ENCODE results near the gene TUBB3. TPM values are rescaled to one million over a fixed set of nuclear protein-coding genes. Genes with fewer than 3 reads are reported as not detected.

The TUBB3 gene
- total RNA-seq, 1 experiment from 2014 or later, result 173 TPM

- POLR2A ChIA-PET, result no interaction called here
- H3K9me3 ChIP-seq (ENCODE audit: control insufficient read depth in 1 of 2, insufficient read depth in 1 of 2, low read depth in 1 of 2, low read length in 2 of 2), result no peaks in the 10 kb centered on the region
- H3K9me2 ChIP-seq (ENCODE audit: insufficient read depth), result no peaks in the 10 kb centered on the region
- RAD21 ChIA-PET (ENCODE audit: low non-redundant PET in 1 of 2, low total read pairs in 2 of 2, uncharacterized antibody in 2 of 2, unreplicated experiment in 2 of 2), result no interaction called here
- ATAC-seq (no peak), DNase-seq (ENCODE audit: low read depth, low spot score) (no peak)
- TF ChIP-seq ELF1 (IDR thresholded peaks at IDR 0.05; ENCODE audit: borderline replicate concordance, low read depth) (no peak), CTCF (IDR thresholded peaks at IDR 0.05 in 2 of 3, conservative IDR thresholded peaks at IDR 0.05 in 1 of 3; ENCODE audit: borderline replicate concordance in 1 of 3, insufficient read depth in 1 of 3, low read depth in 2 of 3, low read length in 2 of 3) (no peak), MAX (IDR thresholded peaks at IDR 0.05) (no peak), RAD21 (IDR thresholded peaks at IDR 0.05; ENCODE audit: low read depth) (no peak), EGR1 (IDR thresholded peaks at IDR 0.05; ENCODE audit: low read depth) (no peak), JUND (IDR thresholded peaks at IDR 0.05) (no peak), ZFX (IDR thresholded peaks at IDR 0.05) (no peak), POLR2AphosphoS5 (IDR thresholded peaks at IDR 0.05; ENCODE audit: low read depth, low read length) (no peak), FOSL1 (IDR thresholded peaks at IDR 0.05; ENCODE audit: low read depth) (no peak), SP1 (IDR thresholded peaks at IDR 0.05; ENCODE audit: low read depth) (no peak), ZNF274 (IDR thresholded peaks at IDR 0.05; ENCODE audit: low read depth, low read length) (no peak), SRF (IDR thresholded peaks at IDR 0.05; ENCODE audit: low read depth) (no peak), ATF3 (IDR thresholded peaks at IDR 0.05) (no peak)
- TF ChIP-seq, protein P1, sequence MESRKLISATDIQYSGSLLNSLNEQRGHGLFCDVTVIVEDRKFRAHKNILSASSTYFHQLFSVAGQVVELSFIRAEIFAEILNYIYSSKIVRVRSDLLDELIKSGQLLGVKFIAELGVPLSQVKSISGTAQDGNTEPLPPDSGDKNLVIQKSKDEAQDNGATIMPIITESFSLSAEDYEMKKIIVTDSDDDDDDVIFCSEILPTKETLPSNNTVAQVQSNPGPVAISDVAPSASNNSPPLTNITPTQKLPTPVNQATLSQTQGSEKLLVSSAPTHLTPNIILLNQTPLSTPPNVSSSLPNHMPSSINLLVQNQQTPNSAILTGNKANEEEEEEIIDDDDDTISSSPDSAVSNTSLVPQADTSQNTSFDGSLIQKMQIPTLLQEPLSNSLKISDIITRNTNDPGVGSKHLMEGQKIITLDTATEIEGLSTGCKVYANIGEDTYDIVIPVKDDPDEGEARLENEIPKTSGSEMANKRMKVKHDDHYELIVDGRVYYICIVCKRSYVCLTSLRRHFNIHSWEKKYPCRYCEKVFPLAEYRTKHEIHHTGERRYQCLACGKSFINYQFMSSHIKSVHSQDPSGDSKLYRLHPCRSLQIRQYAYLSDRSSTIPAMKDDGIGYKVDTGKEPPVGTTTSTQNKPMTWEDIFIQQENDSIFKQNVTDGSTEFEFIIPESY (IDR thresholded peaks at IDR 0.05; ENCODE audit: extremely low read depth, insufficient replicate concordance, low read length), result no peak
- H2AFZ ChIP-seq (ENCODE audit: low read depth, low read length, poor library complexity, severe bottlenecking), result no peak overlapping the region
- no peak overlapping the region for H3K9ac ChIP-seq (ENCODE audit: low read length)
- no peaks in the 10 kb centered on the region for H4K20me1 ChIP-seq (ENCODE audit: insufficient read depth)
- CTCF ChIA-PET, result no interaction called here
- H3K4me3 ChIP-seq (replicated peaks in 1 of 2; ENCODE audit: low read depth in 1 of 2, low read length in 2 of 2), result no peak overlapping the region
- no peak overlapping the region for H3K27ac ChIP-seq (ENCODE audit: low read depth, low read length)
- peaks cover 15 to 39% of the 10 kb centered on the region in 2 experiments; a peak in 3 of 4 replicates for H3K36me3 ChIP-seq (ENCODE audit: control insufficient read depth in 1 of 2, insufficient read depth in 2 of 2, low read length in 2 of 2)
- no peaks in the 10 kb centered on the region for H3K27me3 ChIP-seq (ENCODE audit: insufficient read depth, low read length)
- no peak overlapping the region for H3K4me2 ChIP-seq (ENCODE audit: low read length)
- no peaks in the 10 kb centered on the region for H3K79me2 ChIP-seq (ENCODE audit: insufficient read depth, low read length)
- H3K4me1 ChIP-seq (ENCODE audit: control insufficient read depth in 1 of 2, insufficient read depth in 2 of 2, low read length in 2 of 2), result no peaks in the 10 kb centered on the region
- BruUV-seq (replicated peaks), result no TSS peak
- intact Hi-C loops (cut with micrococcal nuclease), result no loop called here
These were observed 37.8 kb downstream of the TUBB3 start for GRCh38 chr16:89960966-89961365.

Measured in HCT116 (cell line).